ENCODE data around the gene MDC1. TPM values are rescaled to one million over a fixed set of nuclear protein-coding genes. Genes with fewer than 3 reads are reported as not detected.

MDC1 gene
- total RNA-seq, 1 experiment from 2014 or later: 95.9 TPM

DNA sequence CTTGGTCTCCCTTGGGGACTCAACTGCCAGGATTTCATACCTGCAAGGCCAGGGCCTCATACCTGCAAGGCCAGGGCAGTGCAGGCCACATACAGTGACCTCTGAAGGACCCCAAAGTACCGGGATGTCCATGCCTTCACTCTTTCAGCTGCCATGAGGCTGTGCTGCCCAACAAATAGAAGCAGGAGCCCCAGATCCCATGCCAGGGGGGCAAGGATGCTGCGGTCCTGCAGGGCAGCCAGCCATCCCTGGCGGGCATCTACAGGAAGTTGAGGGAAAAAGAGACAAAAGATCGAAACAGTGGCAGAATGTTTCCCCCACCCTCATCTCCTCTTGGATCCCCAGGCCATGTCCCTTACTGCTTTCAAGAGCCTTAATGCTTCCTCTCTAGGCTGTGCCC, 27.1 kb downstream of the MDC1 start:
- CTCF ChIA-PET: interaction anchor here (0.7 to 4.0 kb wide), 6 partner anchors 11 to 191 kb away, joined by 3 to 49 read pairs (median 9); partner anchors contain the start of gene DHX16
- Mint-ChIP-seq H3K27me3 (ENCODE audit: low read depth) (no peaks in the 10 kb centered on the region), H3K27ac (0 out of 2 replicates have a peak overlapping the region, but pooled peaks have one; percentile 92), H3K36me3 (peaks cover 3% of the 10 kb centered on the region; the same call in 1 of the 2 replicates), H3K4me1 (peaks cover 51% of the 10 kb centered on the region), H3K9me3 (no peaks in the 10 kb centered on the region), H3K4me3 (peak overlapping the region; percentile 93)
- TF ChIP-seq, protein P1, sequence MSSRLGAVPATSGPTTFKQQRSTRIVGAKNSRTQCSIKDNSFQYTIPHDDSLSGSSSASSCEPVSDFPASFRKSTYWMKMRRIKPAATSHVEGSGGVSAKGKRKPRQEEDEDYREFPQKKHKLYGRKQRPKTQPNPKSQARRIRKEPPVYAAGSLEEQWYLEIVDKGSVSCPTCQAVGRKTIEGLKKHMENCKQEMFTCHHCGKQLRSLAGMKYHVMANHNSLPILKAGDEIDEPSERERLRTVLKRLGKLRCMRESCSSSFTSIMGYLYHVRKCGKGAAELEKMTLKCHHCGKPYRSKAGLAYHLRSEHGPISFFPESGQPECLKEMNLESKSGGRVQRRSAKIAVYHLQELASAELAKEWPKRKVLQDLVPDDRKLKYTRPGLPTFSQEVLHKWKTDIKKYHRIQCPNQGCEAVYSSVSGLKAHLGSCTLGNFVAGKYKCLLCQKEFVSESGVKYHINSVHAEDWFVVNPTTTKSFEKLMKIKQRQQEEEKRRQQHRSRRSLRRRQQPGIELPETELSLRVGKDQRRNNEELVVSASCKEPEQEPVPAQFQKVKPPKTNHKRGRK (CRISPR knock-in tag; IDR thresholded peaks at IDR 0.05; ENCODE audit: borderline replicate concordance): no peak
- no peak for TF ChIP-seq RORB (CRISPR knock-in tag; IDR thresholded peaks at IDR 0.05)
- TF ChIP-seq ESRRA (CRISPR knock-in tag; IDR thresholded peaks at IDR 0.05; ENCODE audit: borderline replicate concordance): no peak
- TF ChIP-seq, protein P2, sequence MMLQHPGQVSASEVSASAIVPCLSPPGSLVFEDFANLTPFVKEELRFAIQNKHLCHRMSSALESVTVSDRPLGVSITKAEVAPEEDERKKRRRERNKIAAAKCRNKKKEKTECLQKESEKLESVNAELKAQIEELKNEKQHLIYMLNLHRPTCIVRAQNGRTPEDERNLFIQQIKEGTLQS (CRISPR knock-in tag; conservative IDR thresholded peaks at IDR 0.05): no peak
- TF ChIP-seq, protein P3, sequence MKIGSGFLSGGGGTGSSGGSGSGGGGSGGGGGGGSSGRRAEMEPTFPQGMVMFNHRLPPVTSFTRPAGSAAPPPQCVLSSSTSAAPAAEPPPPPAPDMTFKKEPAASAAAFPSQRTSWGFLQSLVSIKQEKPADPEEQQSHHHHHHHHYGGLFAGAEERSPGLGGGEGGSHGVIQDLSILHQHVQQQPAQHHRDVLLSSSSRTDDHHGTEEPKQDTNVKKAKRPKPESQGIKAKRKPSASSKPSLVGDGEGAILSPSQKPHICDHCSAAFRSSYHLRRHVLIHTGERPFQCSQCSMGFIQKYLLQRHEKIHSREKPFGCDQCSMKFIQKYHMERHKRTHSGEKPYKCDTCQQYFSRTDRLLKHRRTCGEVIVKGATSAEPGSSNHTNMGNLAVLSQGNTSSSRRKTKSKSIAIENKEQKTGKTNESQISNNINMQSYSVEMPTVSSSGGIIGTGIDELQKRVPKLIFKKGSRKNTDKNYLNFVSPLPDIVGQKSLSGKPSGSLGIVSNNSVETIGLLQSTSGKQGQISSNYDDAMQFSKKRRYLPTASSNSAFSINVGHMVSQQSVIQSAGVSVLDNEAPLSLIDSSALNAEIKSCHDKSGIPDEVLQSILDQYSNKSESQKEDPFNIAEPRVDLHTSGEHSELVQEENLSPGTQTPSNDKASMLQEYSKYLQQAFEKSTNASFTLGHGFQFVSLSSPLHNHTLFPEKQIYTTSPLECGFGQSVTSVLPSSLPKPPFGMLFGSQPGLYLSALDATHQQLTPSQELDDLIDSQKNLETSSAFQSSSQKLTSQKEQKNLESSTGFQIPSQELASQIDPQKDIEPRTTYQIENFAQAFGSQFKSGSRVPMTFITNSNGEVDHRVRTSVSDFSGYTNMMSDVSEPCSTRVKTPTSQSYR (CRISPR knock-in tag; IDR thresholded peaks at IDR 0.05): no peak
- no peak for TF ChIP-seq ETV6 (CRISPR knock-in tag; IDR thresholded peaks at IDR 0.05)
- TF ChIP-seq, protein P4, sequence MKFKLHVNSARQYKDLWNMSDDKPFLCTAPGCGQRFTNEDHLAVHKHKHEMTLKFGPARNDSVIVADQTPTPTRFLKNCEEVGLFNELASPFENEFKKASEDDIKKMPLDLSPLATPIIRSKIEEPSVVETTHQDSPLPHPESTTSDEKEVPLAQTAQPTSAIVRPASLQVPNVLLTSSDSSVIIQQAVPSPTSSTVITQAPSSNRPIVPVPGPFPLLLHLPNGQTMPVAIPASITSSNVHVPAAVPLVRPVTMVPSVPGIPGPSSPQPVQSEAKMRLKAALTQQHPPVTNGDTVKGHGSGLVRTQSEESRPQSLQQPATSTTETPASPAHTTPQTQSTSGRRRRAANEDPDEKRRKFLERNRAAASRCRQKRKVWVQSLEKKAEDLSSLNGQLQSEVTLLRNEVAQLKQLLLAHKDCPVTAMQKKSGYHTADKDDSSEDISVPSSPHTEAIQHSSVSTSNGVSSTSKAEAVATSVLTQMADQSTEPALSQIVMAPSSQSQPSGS (CRISPR knock-in tag; IDR thresholded peaks at IDR 0.05; ENCODE audit: borderline replicate concordance, low read depth): no peak
- TF ChIP-seq GRHL2 (CRISPR knock-in tag; IDR thresholded peaks at IDR 0.05; ENCODE audit: insufficient replicate concordance, severe bottlenecking): no peak
- TF ChIP-seq, protein P5, sequence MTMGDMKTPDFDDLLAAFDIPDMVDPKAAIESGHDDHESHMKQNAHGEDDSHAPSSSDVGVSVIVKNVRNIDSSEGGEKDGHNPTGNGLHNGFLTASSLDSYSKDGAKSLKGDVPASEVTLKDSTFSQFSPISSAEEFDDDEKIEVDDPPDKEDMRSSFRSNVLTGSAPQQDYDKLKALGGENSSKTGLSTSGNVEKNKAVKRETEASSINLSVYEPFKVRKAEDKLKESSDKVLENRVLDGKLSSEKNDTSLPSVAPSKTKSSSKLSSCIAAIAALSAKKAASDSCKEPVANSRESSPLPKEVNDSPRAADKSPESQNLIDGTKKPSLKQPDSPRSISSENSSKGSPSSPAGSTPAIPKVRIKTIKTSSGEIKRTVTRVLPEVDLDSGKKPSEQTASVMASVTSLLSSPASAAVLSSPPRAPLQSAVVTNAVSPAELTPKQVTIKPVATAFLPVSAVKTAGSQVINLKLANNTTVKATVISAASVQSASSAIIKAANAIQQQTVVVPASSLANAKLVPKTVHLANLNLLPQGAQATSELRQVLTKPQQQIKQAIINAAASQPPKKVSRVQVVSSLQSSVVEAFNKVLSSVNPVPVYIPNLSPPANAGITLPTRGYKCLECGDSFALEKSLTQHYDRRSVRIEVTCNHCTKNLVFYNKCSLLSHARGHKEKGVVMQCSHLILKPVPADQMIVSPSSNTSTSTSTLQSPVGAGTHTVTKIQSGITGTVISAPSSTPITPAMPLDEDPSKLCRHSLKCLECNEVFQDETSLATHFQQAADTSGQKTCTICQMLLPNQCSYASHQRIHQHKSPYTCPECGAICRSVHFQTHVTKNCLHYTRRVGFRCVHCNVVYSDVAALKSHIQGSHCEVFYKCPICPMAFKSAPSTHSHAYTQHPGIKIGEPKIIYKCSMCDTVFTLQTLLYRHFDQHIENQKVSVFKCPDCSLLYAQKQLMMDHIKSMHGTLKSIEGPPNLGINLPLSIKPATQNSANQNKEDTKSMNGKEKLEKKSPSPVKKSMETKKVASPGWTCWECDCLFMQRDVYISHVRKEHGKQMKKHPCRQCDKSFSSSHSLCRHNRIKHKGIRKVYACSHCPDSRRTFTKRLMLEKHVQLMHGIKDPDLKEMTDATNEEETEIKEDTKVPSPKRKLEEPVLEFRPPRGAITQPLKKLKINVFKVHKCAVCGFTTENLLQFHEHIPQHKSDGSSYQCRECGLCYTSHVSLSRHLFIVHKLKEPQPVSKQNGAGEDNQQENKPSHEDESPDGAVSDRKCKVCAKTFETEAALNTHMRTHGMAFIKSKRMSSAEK (CRISPR knock-in tag; IDR thresholded peaks at IDR 0.05; ENCODE audit: borderline replicate concordance): no peak
- TF ChIP-seq ZNF416 (CRISPR knock-in tag; IDR thresholded peaks at IDR 0.05): no peak
- TF ChIP-seq SP1 (CRISPR knock-in tag; conservative IDR thresholded peaks at IDR 0.05): no peak
- no peak for TF ChIP-seq ELF4 (CRISPR knock-in tag; IDR thresholded peaks at IDR 0.05; ENCODE audit: low read depth)
- TF ChIP-seq, protein P6, sequence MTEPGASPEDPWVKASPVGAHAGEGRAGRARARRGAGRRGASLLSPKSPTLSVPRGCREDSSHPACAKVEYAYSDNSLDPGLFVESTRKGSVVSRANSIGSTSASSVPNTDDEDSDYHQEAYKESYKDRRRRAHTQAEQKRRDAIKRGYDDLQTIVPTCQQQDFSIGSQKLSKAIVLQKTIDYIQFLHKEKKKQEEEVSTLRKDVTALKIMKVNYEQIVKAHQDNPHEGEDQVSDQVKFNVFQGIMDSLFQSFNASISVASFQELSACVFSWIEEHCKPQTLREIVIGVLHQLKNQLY (CRISPR knock-in tag; IDR thresholded peaks at IDR 0.05): no peak
- TF ChIP-seq PRRX2 (CRISPR knock-in tag; IDR thresholded peaks at IDR 0.05): no peak
- TF ChIP-seq GABPB1 (CRISPR knock-in tag; IDR thresholded peaks at IDR 0.05): no peak
- no peak for TF ChIP-seq JUN (CRISPR knock-in tag; IDR thresholded peaks at IDR 0.05)
- ATAC-seq (no peak), DNase-seq (ENCODE audit: low spot score) (no peak)
- POLR2A ChIA-PET: interaction anchor here (0.6 to 2.6 kb wide), 5 partner anchors 10 to 190 kb away, joined by 3 to 5 read pairs (median 3); partner anchors contain the start of gene MDC1
